ENCODE results near the gene ANXA5. TPM values are rescaled to one million over a fixed set of nuclear protein-coding genes. Genes with fewer than 3 reads are reported as not detected.

Gene ANXA5
- total RNA-seq, 2 donors from 2014 or later: 251 to 263 TPM

- intact Hi-C loops (cut with DNase I): no loop called here
Observed at GRCh38 chr4:121676345-121677075, 20.3 kb downstream of the ANXA5 start.

GRCh38 chr4:121675715-121676114 lies 21.1 kb downstream of the ANXA5 start:
- TF ChIP-seq POLR2A (IDR thresholded peaks at IDR 0.05) (no peak), POLR2AphosphoS5 (IDR thresholded peaks at IDR 0.05) (no peak), CTCF (IDR thresholded peaks at IDR 0.05) (no peak)
- 68% methylated on average over 2 of the region's 2 CpGs for WGBS
- H3K4me1 ChIP-seq (replicated peaks): no peaks in the 10 kb centered on the region
- H3K9me3 ChIP-seq: no peaks in the 10 kb centered on the region
- no peaks in the 10 kb centered on the region for H3K27me3 ChIP-seq (replicated peaks; ENCODE audit: insufficient read depth)
- no peak overlapping the region for H3K27ac ChIP-seq
- intact Hi-C loops (cut with DNase I): no loop called here
- DNase-seq (ENCODE audit: low spot score): no peak
- H3K4me3 ChIP-seq: no peak overlapping the region
- peaks cover 0 to 8% of the 10 kb centered on the region in 2 donors for H3K36me3 ChIP-seq

More at GRCh38 chr4:121676345-121677075, 20.3 kb downstream of the ANXA5 start:
- no peak overlapping the region for H3K4me3 ChIP-seq
- no peak for DNase-seq (ENCODE audit: low spot score)
- TF ChIP-seq CTCF (IDR thresholded peaks at IDR 0.05) (no peak), POLR2AphosphoS5 (IDR thresholded peaks at IDR 0.05) (no peak), POLR2A (IDR thresholded peaks at IDR 0.05) (no peak)
- no peaks in the 10 kb centered on the region for H3K27me3 ChIP-seq (replicated peaks; ENCODE audit: insufficient read depth)
- no peak overlapping the region for H3K27ac ChIP-seq
- no peaks in the 10 kb centered on the region for H3K9me3 ChIP-seq
- 57% methylated on average over 6 of the region's 6 CpGs for WGBS
- peaks cover 0 to 8% of the 10 kb centered on the region in 2 donors for H3K36me3 ChIP-seq
- H3K4me1 ChIP-seq (replicated peaks): no peaks in the 10 kb centered on the region

- Histone ChIP-seq H3K27ac (no peak overlapping the region), H3K27me3 (replicated peaks; ENCODE audit: insufficient read depth) (no peaks in the 10 kb centered on the region), H3K4me3 (no peak overlapping the region), H3K36me3 (peaks cover 0 to 8% of the 10 kb centered on the region in 2 donors), H3K9me3 (no peaks in the 10 kb centered on the region), H3K4me1 (replicated peaks) (no peaks in the 10 kb centered on the region)
- intact Hi-C loops (cut with DNase I): no loop called here
- WGBS: 84% methylated on average over 2 of the region's 2 CpGs
- no peak for TF ChIP-seq POLR2AphosphoS5 (IDR thresholded peaks at IDR 0.05)
- no peak for TF ChIP-seq POLR2A (IDR thresholded peaks at IDR 0.05)
- TF ChIP-seq CTCF (IDR thresholded peaks at IDR 0.05): no peak
- DNase-seq (ENCODE audit: low spot score): no peak
Observed at GRCh38 chr4:121674696-121675095, 22.1 kb downstream of the ANXA5 start.

- no peak for DNase-seq (ENCODE audit: low spot score)
- H3K4me3 ChIP-seq: no peak overlapping the region
- TF ChIP-seq POLR2AphosphoS5 (IDR thresholded peaks at IDR 0.05): no peak
- no peak for TF ChIP-seq POLR2A (IDR thresholded peaks at IDR 0.05)
- no peak for TF ChIP-seq CTCF (IDR thresholded peaks at IDR 0.05)
- H3K4me1 ChIP-seq (replicated peaks): no peaks in the 10 kb centered on the region
- no peaks in the 10 kb centered on the region for H3K9me3 ChIP-seq
- intact Hi-C loops (cut with DNase I): no loop called here
- no peaks in the 10 kb centered on the region for H3K27me3 ChIP-seq (replicated peaks; ENCODE audit: insufficient read depth)
- WGBS: 82% methylated on average over 1 of the region's 1 CpG
- no peak overlapping the region for H3K27ac ChIP-seq
- peaks cover 2 to 8% of the 10 kb centered on the region in 2 donors for H3K36me3 ChIP-seq
Observed at GRCh38 chr4:121674191-121674590, 22.6 kb downstream of the ANXA5 start.

GRCh38 chr4:121669163-121669550 lies 27.6 kb downstream of the ANXA5 start:
- H3K4me3 ChIP-seq: no peak overlapping the region
- no peaks in the 10 kb centered on the region for H3K9me3 ChIP-seq
- H3K27ac ChIP-seq: no peak overlapping the region
- no peak for DNase-seq (ENCODE audit: low spot score)
- 73% methylated on average over 2 of the region's 2 CpGs for WGBS
- intact Hi-C loops (cut with DNase I): no loop called here
- no peaks in the 10 kb centered on the region for H3K27me3 ChIP-seq (replicated peaks; ENCODE audit: insufficient read depth)
- no peak for TF ChIP-seq CTCF (IDR thresholded peaks at IDR 0.05)
- no peak for TF ChIP-seq POLR2AphosphoS5 (IDR thresholded peaks at IDR 0.05)
- no peak for TF ChIP-seq POLR2A (IDR thresholded peaks at IDR 0.05)
- H3K36me3 ChIP-seq: peaks cover 0 to 8% of the 10 kb centered on the region in 2 donors
- H3K4me1 ChIP-seq (replicated peaks): no peaks in the 10 kb centered on the region
